B cell (primary cell): ENCODE results near the gene SLC4A5. TPM values are rescaled to one million over a fixed set of nuclear protein-coding genes. Genes with fewer than 3 reads are reported as not detected.

Experiments used
- ATAC-seq: fragments of 200-7000 bp; cut with Tn5 transposase; one replicate; pipeline ENCODE4 v1.10.0; 2021; ENCODE audit warnings: low read depth, mild to moderate bottlenecking, moderate number of reproducible peaks, moderate library complexity
- CTCF ChIA-PET: fragments of 350-600 bp; sonication (Branson Sonifier 250); formaldehyde crosslinking; loops from one replicate; lab custom pipeline; 2021; ENCODE audit warnings: antibody characterized with exemption, inconsistent platforms; lab: Charles Lee
- POLR2A ChIA-PET: fragments of 350-600 bp; sonication (Branson Sonifier 250); formaldehyde crosslinking; loops from one replicate; lab custom pipeline; 2021; ENCODE audit warnings: antibody characterized with exemption; lab: Charles Lee
- DNase-seq: peaks from one replicate; pipeline ENCODE4 v3.0.0; 2013
- H2AFZ ChIP-seq: 2 replicates; pipeline ENCODE4 v1.6.1; 2012; ENCODE audit warnings: mild to moderate bottlenecking, low read depth, low read length; ENCODE audit not compliant: insufficient read depth, poor library complexity, severe bottlenecking
- H3K27ac ChIP-seq, 2 donors: 1 replicate in 1 of 2; 2 replicates in 1 of 2; pipeline ENCODE4 v1.5.1; 2012 to 2013; ENCODE audit warnings: low read length in 2 of 2, mild to moderate bottlenecking in 2 of 2, moderate library complexity in 1 of 2
- H3K27me3 ChIP-seq, 4 experiments: fragments of 200-600 bp in 1 of 4; sonication (generic) in 1 of 4; replicated peaks in 1 of 4; 1 replicate in 2 of 4; 2 replicates in 2 of 4; pipeline versions ENCODE4 v1.6.1 to v1.7.0; 2013 to 2016; ENCODE audit warnings: low read length in 3 of 4, mild to moderate bottlenecking in 2 of 4, mixed read lengths in 1 of 4, moderate library complexity in 1 of 4; ENCODE audit not compliant: insufficient read depth in 4 of 4, control insufficient read depth in 3 of 4; ENCODE audit errors: control extremely low read depth in 1 of 4
- H3K36me3 ChIP-seq, 2 experiments: replicated peaks in 1 of 2; 1 replicate in 1 of 2; 2 replicates in 1 of 2; pipeline versions ENCODE4 v1.6.1 to v1.7.1; 2013; ENCODE audit warnings: low read length in 1 of 2; ENCODE audit not compliant: insufficient read depth in 2 of 2, control insufficient read depth in 1 of 2; ENCODE audit errors: control extremely low read depth in 1 of 2, extremely low read depth in 1 of 2
- H3K4me1 ChIP-seq, 2 donors: fragments of 200-600 bp in 1 of 2; sonication (generic) in 1 of 2; 1 replicate in 1 of 2; 2 replicates in 1 of 2; pipeline versions ENCODE4 v1.5.1 to v1.6.1; 2013 to 2017; ENCODE audit warnings: low read length in 2 of 2; ENCODE audit not compliant: control insufficient read depth in 2 of 2, insufficient read depth in 2 of 2
- H3K4me2 ChIP-seq: replicated peaks from 2 replicates; pipeline ENCODE3; 2012; ENCODE audit warnings: mild to moderate bottlenecking, low read depth, low read length; ENCODE audit not compliant: poor library complexity, severe bottlenecking
- H3K4me3 ChIP-seq, 5 experiments: fragments of 200-600 bp in 1 of 5; sonication (generic) in 1 of 5; 1 replicate in 3 of 5; 2 replicates in 2 of 5; pipeline versions ENCODE4 v1.5.1 to v1.7.0; 2011 to 2016; ENCODE audit warnings: low read length in 4 of 5, mild to moderate bottlenecking in 4 of 5, low read depth in 2 of 5, control low read depth in 1 of 5, moderate library complexity in 1 of 5; ENCODE audit not compliant: insufficient read depth in 1 of 5; ENCODE audit errors: control extremely low read depth in 1 of 5, extremely low read depth in 1 of 5
- H3K79me2 ChIP-seq: fragments of 200-600 bp; sonication (generic); one replicate; pipeline ENCODE4 v1.6.0; 2016; ENCODE audit warnings: low read length; ENCODE audit not compliant: control insufficient read depth, insufficient read depth
- H3K9ac ChIP-seq: fragments of 200-600 bp; sonication (generic); 2 replicates; pipeline ENCODE4 v1.6.1; 2017; ENCODE audit warnings: mild to moderate bottlenecking, low read length, moderate library complexity
- H3K9me3 ChIP-seq, 3 donors: one replicate each; pipeline versions ENCODE4 v1.6.1 to v1.7.1; 2013; ENCODE audit warnings: low read length in 2 of 3; ENCODE audit not compliant: control insufficient read depth in 2 of 3, insufficient read depth in 1 of 3; ENCODE audit errors: control extremely low read depth in 1 of 3
- H4K20me1 ChIP-seq: 2 replicates; pipeline ENCODE4 v1.6.0; 2012; ENCODE audit warnings: mild to moderate bottlenecking, low read length; ENCODE audit not compliant: insufficient read depth, control insufficient read depth, poor library complexity, severe bottlenecking
- H3K27ac Mint-ChIP-seq: one replicate; pipeline ENCODE4 v1.8.0; 2021; ENCODE audit warnings: mixed read lengths
- H3K27me3 Mint-ChIP-seq: one replicate; pipeline ENCODE4 v1.8.0; 2021; ENCODE audit warnings: mixed read lengths
- H3K4me1 Mint-ChIP-seq: one replicate; pipeline ENCODE4 v1.8.0; 2021; ENCODE audit warnings: mixed read lengths
- H3K4me3 Mint-ChIP-seq: one replicate; pipeline ENCODE4 v1.8.0; 2021; ENCODE audit warnings: mixed read lengths
- H3K9me3 Mint-ChIP-seq: one replicate; pipeline ENCODE4 v1.8.0; 2022; ENCODE audit warnings: mixed read lengths; ENCODE audit not compliant: insufficient read depth
- EZH2 ChIP-seq: IDR thresholded peaks from 2 replicates; pipeline ENCODE4 v1.6.1; 2012; ENCODE audit warnings: borderline replicate concordance, low read depth, mild to moderate bottlenecking, moderate library complexity, low read length; ENCODE audit not compliant: insufficient read depth, poor library complexity, severe bottlenecking
- WGBS: methylation state at CpG from one replicate; pipeline ENCODE4 v1.1.5; 2013; ENCODE audit warnings: missing lambda C conversion rate; ENCODE audit not compliant: insufficient coverage; 5-methylcytosine and 5-hydroxymethylcytosine counted together
- intact Hi-C: fragments of 100-400 bp; cut with micrococcal nuclease; formaldehyde crosslinking; loops from one replicate; pipeline ENCODE4 v1.10.0; 2022
- polyA plus RNA-seq: library from polyadenylated mRNA; depleted of rRNA; stranded (reverse); fragments of >200 nt; gene quantifications from 2 replicates; pipeline ENCODE4 v1.2.3, GENCODE V29; 2012
- total RNA-seq, 2 donors: library from RNA; stranded (reverse); fragments of 120-200 nt in 1 of 2; gene quantifications; 1 replicate in 1 of 2; 2 replicates in 1 of 2; pipeline versions ENCODE4 v1.2.3 to v1.2.4, GENCODE V29; 2013 to 2022
- TF ChIP-seq, protein P1 (sequence below): fragments of 200-600 bp; IDR thresholded peaks from one replicate; pipeline ENCODE4 v1.8.0; 2022; ENCODE audit warnings: antibody characterized with exemption, mild to moderate bottlenecking

The SLC4A5 gene
- total and polyA plus RNA-seq, 2 donors (not counting 1 experiment from before 2014, with no cell fraction given): 3.3 to 9.7 TPM

DNA sequence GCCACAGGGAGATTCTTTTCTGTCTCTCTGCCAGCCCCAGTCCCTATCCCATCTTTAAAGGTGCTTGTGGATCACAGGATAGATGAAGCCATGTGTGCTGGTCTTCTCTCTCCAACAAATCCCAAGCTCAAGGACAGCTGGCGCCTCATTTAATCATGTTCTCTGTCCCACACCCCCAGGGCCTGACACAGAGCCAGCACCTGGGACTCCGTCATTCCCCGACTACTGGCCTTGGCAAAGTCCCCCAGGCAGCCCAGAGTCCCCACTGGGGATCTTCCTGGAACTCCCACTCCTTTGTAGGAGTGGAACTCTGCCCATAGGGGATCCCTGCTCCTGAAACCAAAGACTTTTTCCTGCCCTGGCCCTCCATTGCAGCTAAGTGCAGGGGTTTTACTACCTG is 84.0 kb downstream of the SLC4A5 start:
- Histone ChIP-seq H3K4me2 (no peak overlapping the region), H3K36me3 (no peaks in the 10 kb centered on the region), H3K79me2 (no peaks in the 10 kb centered on the region), H3K27me3 (no peaks in the 10 kb centered on the region), H3K27ac (no peak overlapping the region), H3K9me3 (no peaks in the 10 kb centered on the region), H3K4me3 (no peak overlapping the region), H2AFZ (no peak overlapping the region), H4K20me1 (no peaks in the 10 kb centered on the region), H3K9ac (no peak overlapping the region), H3K4me1 (no peaks in the 10 kb centered on the region)
- 100% methylated on average over 2 of the region's 3 CpGs for WGBS
- no peak for DNase-seq
- TF ChIP-seq, protein P1, sequence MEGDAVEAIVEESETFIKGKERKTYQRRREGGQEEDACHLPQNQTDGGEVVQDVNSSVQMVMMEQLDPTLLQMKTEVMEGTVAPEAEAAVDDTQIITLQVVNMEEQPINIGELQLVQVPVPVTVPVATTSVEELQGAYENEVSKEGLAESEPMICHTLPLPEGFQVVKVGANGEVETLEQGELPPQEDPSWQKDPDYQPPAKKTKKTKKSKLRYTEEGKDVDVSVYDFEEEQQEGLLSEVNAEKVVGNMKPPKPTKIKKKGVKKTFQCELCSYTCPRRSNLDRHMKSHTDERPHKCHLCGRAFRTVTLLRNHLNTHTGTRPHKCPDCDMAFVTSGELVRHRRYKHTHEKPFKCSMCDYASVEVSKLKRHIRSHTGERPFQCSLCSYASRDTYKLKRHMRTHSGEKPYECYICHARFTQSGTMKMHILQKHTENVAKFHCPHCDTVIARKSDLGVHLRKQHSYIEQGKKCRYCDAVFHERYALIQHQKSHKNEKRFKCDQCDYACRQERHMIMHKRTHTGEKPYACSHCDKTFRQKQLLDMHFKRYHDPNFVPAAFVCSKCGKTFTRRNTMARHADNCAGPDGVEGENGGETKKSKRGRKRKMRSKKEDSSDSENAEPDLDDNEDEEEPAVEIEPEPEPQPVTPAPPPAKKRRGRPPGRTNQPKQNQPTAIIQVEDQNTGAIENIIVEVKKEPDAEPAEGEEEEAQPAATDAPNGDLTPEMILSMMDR: no peak
- TF ChIP-seq EZH2: no peak
- ATAC-seq: no peak
- Mint-ChIP-seq H3K27ac (no peak overlapping the region), H3K4me3 (no peak overlapping the region), H3K27me3 (no peaks in the 10 kb centered on the region), H3K9me3 (no peaks in the 10 kb centered on the region), H3K4me1 (no peaks in the 10 kb centered on the region)
- CTCF ChIA-PET: interaction anchor here (0.9 to 1.4 kb wide), 2 partner anchors 9 to 76 kb away, joined by 3 to 4 read pairs; no protein-coding TSS in a partner anchor
- intact Hi-C loops: no loop called here
- POLR2A ChIA-PET: no interaction called here

DNA sequence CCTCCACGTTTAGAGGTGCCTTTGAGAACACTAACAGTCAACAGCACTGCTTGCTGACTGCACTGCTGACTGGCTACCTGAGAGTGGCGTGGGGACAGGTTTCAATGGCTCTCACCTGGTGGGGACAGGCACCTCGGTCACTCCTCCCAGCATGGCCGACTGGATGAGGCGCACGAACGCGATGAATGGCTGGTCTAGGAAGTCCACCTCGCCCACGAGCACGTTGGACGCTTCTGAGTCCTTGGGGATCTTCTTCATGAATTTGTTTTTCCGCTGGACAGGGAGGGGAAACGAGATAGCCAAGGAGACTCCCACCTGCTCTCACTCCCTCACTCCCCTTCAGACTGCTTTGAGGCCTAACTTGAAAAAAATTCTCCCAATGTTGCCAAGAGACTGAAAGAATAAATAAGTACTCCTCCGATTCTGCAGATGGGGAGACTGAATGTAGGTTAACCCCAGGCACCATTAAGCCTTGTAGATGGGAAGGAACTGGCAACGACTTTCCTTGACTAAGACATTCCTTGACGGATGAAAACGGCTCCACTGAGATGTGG is 87.5 kb downstream of the SLC4A5 start:
- Histone ChIP-seq H3K4me1 (no peaks in the 10 kb centered on the region), H3K4me2 (no peak overlapping the region), H3K9me3 (no peaks in the 10 kb centered on the region), H3K79me2 (no peaks in the 10 kb centered on the region), H2AFZ (no peak overlapping the region), H3K27ac (no peak overlapping the region), H3K36me3 (no peaks in the 10 kb centered on the region), H4K20me1 (no peaks in the 10 kb centered on the region), H3K9ac (no peak overlapping the region), H3K27me3 (no peaks in the 10 kb centered on the region), H3K4me3 (no peak overlapping the region)
- ATAC-seq: no peak
- intact Hi-C loops: no loop called here
- no peaks in the 10 kb centered on the region for H3K27me3 Mint-ChIP-seq
- no peak for TF ChIP-seq EZH2
- TF ChIP-seq, protein P1: no peak
- no peak overlapping the region for H3K27ac Mint-ChIP-seq
- no peaks in the 10 kb centered on the region for H3K9me3 Mint-ChIP-seq
- DNase-seq: no peak
- CTCF ChIA-PET: no interaction called here
- no peak overlapping the region for H3K4me3 Mint-ChIP-seq
- WGBS: 96% methylated on average over 15 of the region's 18 CpGs
- POLR2A ChIA-PET: no interaction called here
- no peaks in the 10 kb centered on the region for H3K4me1 Mint-ChIP-seq
